ENCODE results near the gene ABI2. TPM values are rescaled to one million over a fixed set of nuclear protein-coding genes. Genes with fewer than 3 reads are reported as not detected.

Gene ABI2
- total and polyA plus RNA-seq, 2 experiments from 2014 or later, result 22.6 to 27.5 TPM

DNA sequence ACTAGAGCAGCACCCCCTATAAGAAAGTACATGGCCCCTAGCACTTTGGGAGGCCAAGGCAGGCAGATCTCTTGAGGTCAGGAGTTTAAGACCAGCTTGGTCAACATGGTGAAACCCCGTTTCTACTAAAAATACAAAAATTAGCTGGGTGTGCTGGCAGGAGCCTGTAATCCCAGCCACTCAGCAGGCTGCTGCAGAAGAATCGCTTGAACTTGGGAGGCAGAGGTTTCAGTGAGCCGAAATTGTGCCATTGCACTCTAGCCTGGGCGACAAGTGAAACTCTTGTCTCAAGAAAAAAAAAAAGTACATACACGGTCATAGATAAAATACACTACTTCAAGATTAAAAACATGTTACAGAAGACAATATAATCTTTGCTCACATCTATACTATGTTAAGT is 143.1 kb downstream of the ABI2 start:
- WGBS (ENCODE audit: low lambda C conversion rate, missing lambda C conversion rate), result 92% methylated on average over 5 of the region's 5 CpGs
- Histone ChIP-seq H2AFZ (no peak overlapping the region), H3K4me3 (no peak overlapping the region), H3K4me2 (no peak overlapping the region), H3K79me2 (no peaks in the 10 kb centered on the region), H3K27ac (no peak overlapping the region), H3K9me2 (replicated peaks; ENCODE audit: insufficient read depth) (no peaks in the 10 kb centered on the region), H3K9me3 (ENCODE audit: low read depth) (no peaks in the 10 kb centered on the region), H3K36me3 (replicated peaks; ENCODE audit: insufficient read depth, low read depth) (no peaks in the 10 kb centered on the region), H3K27me3 (no peaks in the 10 kb centered on the region), H4K20me1 (ENCODE audit: insufficient read depth, poor library complexity, severe bottlenecking) (no peaks in the 10 kb centered on the region), H3K4me1 (ENCODE audit: insufficient read depth) (no peaks in the 10 kb centered on the region)
- TF ChIP-seq EZH2phosphoT487 (IDR thresholded peaks at IDR 0.05; ENCODE audit: low read depth, severe bottlenecking, unreplicated experiment) (no peak), EZH2 (IDR thresholded peaks at IDR 0.05; ENCODE audit: borderline replicate concordance) (no peak)
- TF ChIP-seq, protein P1, sequence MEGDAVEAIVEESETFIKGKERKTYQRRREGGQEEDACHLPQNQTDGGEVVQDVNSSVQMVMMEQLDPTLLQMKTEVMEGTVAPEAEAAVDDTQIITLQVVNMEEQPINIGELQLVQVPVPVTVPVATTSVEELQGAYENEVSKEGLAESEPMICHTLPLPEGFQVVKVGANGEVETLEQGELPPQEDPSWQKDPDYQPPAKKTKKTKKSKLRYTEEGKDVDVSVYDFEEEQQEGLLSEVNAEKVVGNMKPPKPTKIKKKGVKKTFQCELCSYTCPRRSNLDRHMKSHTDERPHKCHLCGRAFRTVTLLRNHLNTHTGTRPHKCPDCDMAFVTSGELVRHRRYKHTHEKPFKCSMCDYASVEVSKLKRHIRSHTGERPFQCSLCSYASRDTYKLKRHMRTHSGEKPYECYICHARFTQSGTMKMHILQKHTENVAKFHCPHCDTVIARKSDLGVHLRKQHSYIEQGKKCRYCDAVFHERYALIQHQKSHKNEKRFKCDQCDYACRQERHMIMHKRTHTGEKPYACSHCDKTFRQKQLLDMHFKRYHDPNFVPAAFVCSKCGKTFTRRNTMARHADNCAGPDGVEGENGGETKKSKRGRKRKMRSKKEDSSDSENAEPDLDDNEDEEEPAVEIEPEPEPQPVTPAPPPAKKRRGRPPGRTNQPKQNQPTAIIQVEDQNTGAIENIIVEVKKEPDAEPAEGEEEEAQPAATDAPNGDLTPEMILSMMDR (IDR thresholded peaks at IDR 0.05; ENCODE audit: poor library complexity), result no peak
- no peak for DNase-seq (ENCODE audit: low spot score)

DNA sequence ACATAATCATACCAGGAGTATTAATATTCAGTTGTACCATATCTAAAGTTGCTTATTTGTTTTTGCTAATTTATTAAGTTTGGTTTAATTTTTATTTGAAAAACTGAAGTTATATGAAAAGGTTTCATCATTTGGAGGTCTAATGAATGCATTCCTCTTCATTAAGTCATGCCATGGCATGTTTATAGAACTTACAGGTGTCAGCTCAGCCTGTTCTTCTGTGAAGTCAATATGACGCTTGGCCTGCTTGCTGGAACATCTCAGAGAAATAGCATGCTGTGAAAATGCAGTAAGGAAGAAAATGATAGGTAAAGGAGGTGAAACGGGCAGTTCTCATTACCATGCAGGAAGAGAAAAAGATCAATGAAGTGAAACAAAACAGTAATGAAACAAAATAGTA is 148.7 kb downstream of the ABI2 start:
- Histone ChIP-seq H3K4me1 (ENCODE audit: insufficient read depth) (no peaks in the 10 kb centered on the region), H3K27ac (no peak overlapping the region), H4K20me1 (ENCODE audit: insufficient read depth, poor library complexity, severe bottlenecking) (no peaks in the 10 kb centered on the region), H3K9me2 (replicated peaks; ENCODE audit: insufficient read depth) (no peaks in the 10 kb centered on the region), H3K27me3 (no peaks in the 10 kb centered on the region), H3K79me2 (no peaks in the 10 kb centered on the region), H3K4me2 (no peak overlapping the region), H3K9me3 (ENCODE audit: low read depth) (no peaks in the 10 kb centered on the region), H2AFZ (no peak overlapping the region), H3K36me3 (replicated peaks; ENCODE audit: insufficient read depth, low read depth) (no peaks in the 10 kb centered on the region), H3K4me3 (no peak overlapping the region)
- 95% methylated on average over 2 of the region's 2 CpGs for WGBS (ENCODE audit: low lambda C conversion rate, missing lambda C conversion rate)
- TF ChIP-seq EZH2phosphoT487 (IDR thresholded peaks at IDR 0.05; ENCODE audit: low read depth, severe bottlenecking, unreplicated experiment) (no peak), EZH2 (IDR thresholded peaks at IDR 0.05; ENCODE audit: borderline replicate concordance) (no peak)
- TF ChIP-seq, protein P1 (IDR thresholded peaks at IDR 0.05; ENCODE audit: poor library complexity), result no peak
- DNase-seq (ENCODE audit: low spot score), result no peak

DNA sequence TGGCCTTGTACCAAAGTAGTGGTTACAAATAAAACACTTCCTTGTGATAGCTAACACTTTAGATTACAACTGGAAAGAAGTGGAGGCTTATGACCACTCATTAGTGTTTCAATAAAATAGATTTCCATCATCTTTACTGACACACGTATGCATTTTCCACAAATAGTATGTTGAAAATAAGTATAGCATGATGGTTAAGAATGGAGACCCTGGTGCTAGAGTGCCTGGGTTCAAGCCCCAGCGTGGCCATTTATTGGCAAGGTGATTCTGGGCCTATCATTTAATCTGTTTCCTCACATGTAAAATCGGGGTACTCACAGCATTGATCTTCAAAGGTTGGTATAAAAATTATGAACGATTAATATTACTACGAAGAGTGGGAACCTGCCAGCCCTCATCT is 152.4 kb downstream of the ABI2 start:
- H3K9me2 ChIP-seq (replicated peaks; ENCODE audit: insufficient read depth), result no peaks in the 10 kb centered on the region
- H3K4me1 ChIP-seq (ENCODE audit: insufficient read depth), result no peaks in the 10 kb centered on the region
- H3K4me2 ChIP-seq, result no peak overlapping the region
- WGBS (ENCODE audit: low lambda C conversion rate, missing lambda C conversion rate), result 94% methylated on average over 5 of the region's 5 CpGs
- H3K27ac ChIP-seq, result no peak overlapping the region
- H3K9me3 ChIP-seq (ENCODE audit: low read depth), result no peaks in the 10 kb centered on the region
- no peak for DNase-seq (ENCODE audit: low spot score)
- TF ChIP-seq EZH2 (IDR thresholded peaks at IDR 0.05; ENCODE audit: borderline replicate concordance) (no peak), EZH2phosphoT487 (IDR thresholded peaks at IDR 0.05; ENCODE audit: low read depth, severe bottlenecking, unreplicated experiment) (no peak)
- TF ChIP-seq, protein P1 (IDR thresholded peaks at IDR 0.05; ENCODE audit: poor library complexity), result no peak
- no peaks in the 10 kb centered on the region for H4K20me1 ChIP-seq (ENCODE audit: insufficient read depth, poor library complexity, severe bottlenecking)
- H3K27me3 ChIP-seq, result no peaks in the 10 kb centered on the region
- no peaks in the 10 kb centered on the region for H3K36me3 ChIP-seq (replicated peaks; ENCODE audit: insufficient read depth, low read depth)
- no peaks in the 10 kb centered on the region for H3K79me2 ChIP-seq
- no peak overlapping the region for H2AFZ ChIP-seq
- H3K4me3 ChIP-seq, result no peak overlapping the region

All from hepatocyte (in vitro differentiated cells).